ENCODE results near the gene CHML.
"Not testable (repeated sequence)": the region's sequence is repeated elsewhere in the genome, so short reads cannot be mapped to it uniquely, and the experiment has no call there.

CHML gene

GRCh38 chr1:241640149-241640866 is at the start of gene CHML, which contains the start of gene OPN3:
Gene CHML (minus strand): TSS chr1:241640369. CDS start chr1:241635766, 4,603 bp downstream.
Gene OPN3 (minus strand): TSS chr1:241640369. CDS start chr1:241640254, 115 bp downstream.
- DNase-seq (ENCODE audit: low read depth in 2 of 2, low spot score in 1 of 2) = peak; percentile 81 to 82

- no peak for DNase-seq (ENCODE audit: low read depth in 2 of 2, low spot score in 1 of 2)
These were observed 48.8 kb upstream of the CHML start for GRCh38 chr1:241688940-241689368.

DNA sequence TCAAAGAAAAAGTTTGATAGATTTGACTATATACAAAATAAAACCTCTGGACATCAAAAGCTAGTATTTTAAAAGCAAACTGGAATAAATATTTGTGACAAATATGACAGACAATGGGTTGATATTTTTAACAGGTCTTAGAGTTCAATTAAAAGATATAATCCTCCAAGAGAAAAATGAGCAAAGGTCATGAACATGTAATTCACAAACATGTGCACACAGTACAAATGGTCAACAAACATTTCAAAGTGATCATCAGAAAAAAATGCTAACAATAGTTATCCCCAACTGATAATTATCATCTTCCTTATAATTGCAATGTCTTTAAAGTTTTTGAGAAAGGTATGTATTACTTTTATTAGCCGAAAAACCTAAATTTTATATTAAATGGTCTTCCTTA is 43.9 kb upstream of the CHML start:
- no peak for DNase-seq (ENCODE audit: low read depth in 2 of 2, low spot score in 1 of 2)

DNA sequence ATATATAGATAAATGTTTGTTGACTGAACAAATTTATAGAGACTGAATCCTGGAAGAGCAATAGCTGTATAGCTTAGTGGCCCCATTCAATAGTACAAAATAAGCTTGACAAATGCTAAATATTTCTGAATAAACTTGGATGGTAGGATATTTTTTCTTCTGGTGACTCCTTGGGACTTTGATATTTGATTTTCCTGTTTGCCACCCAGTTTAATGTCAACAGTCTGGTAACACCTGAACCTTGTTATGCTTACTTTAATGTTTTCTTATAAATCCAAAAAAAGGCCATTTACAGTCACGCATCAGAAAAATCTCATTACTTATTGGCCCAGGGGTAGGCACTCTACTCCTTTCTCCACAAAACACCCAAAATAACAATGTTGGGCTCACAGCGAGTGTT is 42.8 kb upstream of the CHML start:
- DNase-seq (ENCODE audit: low read depth in 2 of 2, low spot score in 1 of 2) = no peak

- not testable (repeated sequence) for DNase-seq (ENCODE audit: low read depth in 2 of 2, low spot score in 1 of 2)
These were observed 41.8 kb upstream of the CHML start for GRCh38 chr1:241681861-241682448.

GRCh38 chr1:241679961-241680360 is 39.8 kb upstream of the CHML start:
- no peak for DNase-seq (ENCODE audit: low read depth in 2 of 2, low spot score in 1 of 2)

DNA sequence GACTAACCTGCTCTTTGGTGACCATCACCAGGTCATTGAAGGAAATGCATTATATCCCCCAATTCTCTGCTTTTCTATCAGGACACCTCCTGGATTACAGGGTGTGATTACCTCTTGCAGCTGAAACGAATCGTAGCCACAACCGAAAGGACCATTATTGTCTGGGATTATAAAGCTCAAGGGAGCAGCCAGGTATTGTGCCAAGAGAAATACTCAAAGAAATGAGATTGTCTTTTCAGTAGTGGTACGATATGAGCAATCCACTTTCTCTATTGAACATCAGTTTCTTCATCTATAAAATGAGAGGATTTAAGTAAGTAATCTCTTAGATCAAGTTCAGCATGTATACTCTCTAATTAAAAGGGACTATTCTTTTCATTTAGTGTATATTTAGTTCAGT is 39.2 kb upstream of the CHML start:
- DNase-seq (ENCODE audit: low read depth in 2 of 2, low spot score in 1 of 2) = no peak

DNA sequence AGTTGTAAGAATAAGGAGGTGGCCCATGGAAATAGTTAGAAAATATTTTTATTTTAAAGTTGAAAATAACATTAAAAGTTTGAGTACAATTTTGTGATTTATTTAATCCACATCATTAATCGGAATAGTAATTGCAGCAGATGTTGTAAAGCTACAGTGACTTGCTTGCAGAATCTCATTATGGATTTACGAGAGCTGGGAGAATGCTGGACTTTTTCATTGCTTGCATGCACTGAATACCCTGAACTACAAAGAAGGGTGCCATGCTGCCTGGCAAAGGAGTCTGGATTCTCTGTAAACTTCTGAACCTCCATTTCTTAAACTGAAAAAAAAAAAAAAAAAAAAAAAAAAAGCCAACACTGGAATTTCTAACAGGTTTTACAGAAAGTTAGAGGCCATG is 38.4 kb upstream of the CHML start:
- no peak for DNase-seq (ENCODE audit: low read depth in 2 of 2, low spot score in 1 of 2)

DNA sequence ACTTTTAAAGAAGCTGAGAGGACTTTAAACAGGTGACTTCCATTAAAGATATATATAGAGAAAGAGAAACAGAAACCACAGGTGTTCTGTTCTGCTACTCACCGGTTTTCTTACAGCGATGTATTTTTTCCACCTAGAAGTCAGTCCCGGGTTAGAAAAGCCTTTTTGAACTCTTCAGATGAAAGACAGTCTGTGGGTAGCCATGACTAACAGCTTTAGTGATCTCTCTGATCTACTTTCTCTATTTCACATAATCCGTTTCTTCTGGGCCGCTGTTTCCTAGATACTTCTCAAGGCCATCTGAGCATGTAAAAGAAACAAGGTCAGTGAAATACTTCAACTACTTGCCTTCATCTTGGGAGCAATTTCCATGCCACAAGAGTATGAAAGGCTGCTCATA is 37.0 kb upstream of the CHML start:
- DNase-seq (ENCODE audit: low read depth in 2 of 2, low spot score in 1 of 2) = no peak

- no peak for DNase-seq (ENCODE audit: low read depth in 2 of 2, low spot score in 1 of 2)
These were observed 35.8 kb upstream of the CHML start for GRCh38 chr1:241675983-241676382.

GRCh38 chr1:241674805-241675384 is 34.7 kb upstream of the CHML start:
- DNase-seq (ENCODE audit: low read depth in 2 of 2, low spot score in 1 of 2) = no peak

DNA sequence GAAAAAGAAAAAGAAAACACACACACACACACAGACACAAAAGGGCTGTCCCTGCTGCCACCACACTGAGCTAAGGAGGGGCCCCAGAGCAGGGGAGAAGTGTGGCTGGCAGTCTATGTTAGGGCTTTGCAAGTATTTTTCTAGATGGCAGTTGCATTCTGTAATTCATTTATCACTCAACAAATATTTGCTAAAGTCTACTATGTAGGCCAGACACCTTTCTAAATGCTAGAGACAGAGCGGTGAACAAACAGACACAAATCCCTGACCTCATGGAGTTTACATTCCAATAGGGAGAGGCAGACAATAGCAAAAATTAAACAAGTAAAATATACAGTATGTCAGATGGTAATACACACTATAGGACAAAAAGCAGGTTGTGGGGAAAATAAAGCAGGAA is 32.1 kb upstream of the CHML start:
- DNase-seq (ENCODE audit: low read depth in 2 of 2, low spot score in 1 of 2) = no peak

DNA sequence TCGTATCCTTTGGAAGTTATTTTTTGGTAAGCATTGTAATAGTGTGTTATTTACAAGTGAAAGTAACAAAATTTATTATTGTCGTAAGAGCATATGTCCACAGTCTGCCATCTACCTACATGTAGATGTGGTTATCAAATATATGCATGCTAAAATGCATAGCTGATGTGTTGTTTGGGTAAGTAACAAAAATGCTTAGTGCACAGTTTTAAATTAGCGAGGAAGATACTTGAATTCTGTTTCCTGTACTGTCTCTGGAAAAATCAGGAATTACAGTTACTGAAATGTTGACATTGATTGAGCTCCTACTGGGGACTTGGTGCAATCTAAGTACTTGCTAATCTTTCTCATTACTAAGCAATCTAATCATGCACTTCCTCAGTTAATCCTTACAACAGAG is 26.2 kb upstream of the CHML start:
- DNase-seq (ENCODE audit: low read depth in 2 of 2, low spot score in 1 of 2) = no peak

DNA sequence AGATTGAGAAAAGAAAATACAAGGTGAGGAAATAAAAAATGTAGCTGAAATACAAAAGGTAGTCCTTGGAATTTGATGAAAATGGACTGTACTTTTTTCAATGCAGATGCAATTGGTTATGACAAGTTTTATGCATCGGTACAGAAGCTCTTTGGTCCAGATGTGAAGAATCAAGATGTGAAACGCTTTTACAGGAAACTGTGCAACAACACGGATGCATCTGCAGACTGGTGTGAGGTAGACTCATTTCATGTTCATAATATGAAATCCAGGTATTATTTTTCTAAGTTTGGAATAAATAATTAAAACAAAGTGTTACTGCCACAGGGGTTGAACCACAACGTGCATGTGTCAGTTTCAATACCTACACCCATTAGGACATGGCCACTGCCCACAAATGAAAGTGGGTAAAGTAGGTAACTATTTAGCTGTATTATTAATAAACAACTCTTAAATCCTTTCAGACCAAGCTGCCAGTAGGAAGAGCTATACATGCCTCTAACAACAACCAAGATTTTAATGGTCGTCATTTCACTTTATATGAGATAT is 20.3 kb upstream of the CHML start:
- DNase-seq (ENCODE audit: low read depth in 2 of 2, low spot score in 1 of 2) = no peak

- not testable (repeated sequence) for DNase-seq (ENCODE audit: low read depth in 2 of 2, low spot score in 1 of 2)
These were observed 18.8 kb upstream of the CHML start for GRCh38 chr1:241659016-241659415.

DNA sequence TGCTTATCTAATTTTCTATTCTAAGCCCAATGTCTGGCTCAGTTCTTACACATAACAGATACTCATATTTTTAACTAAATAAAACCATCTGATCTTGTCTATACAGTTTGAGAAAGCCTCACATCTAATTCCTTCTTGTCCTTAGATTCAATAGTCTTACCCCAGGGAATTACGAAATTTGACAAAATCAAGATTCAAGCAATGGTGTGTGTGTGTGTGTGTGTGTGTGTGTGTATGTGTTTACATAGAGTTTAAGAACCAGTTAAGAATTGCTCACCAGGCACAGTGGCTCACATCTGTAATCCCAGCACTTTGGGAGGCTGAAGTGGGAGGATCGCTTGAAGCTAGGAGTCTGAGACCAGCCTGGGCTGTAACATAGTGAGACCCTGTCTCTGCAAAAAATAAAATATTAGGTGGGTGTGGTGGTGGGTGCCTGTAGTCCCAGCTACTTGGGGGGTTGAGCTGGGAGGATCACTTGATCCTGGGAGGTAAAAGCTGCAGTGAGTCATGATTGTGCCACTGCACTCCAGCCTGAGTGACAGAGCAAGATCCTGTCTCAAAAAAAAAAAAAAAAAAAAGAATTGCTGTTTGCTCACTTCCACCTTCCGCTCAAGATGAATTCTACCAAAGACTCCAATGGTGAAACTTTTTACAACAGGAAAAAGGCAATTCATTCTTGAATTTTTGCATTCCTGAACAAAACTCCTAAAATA is 18.1 kb upstream of the CHML start:
- no peak for DNase-seq (ENCODE audit: low read depth in 2 of 2, low spot score in 1 of 2)

GRCh38 chr1:241654641-241655040 is 14.5 kb upstream of the CHML start:
- no peak for DNase-seq (ENCODE audit: low read depth in 2 of 2, low spot score in 1 of 2)

- no peak for DNase-seq (ENCODE audit: low read depth in 2 of 2, low spot score in 1 of 2)
These were observed 13.8 kb upstream of the CHML start for GRCh38 chr1:241654019-241654418.

- no peak for DNase-seq (ENCODE audit: low read depth in 2 of 2, low spot score in 1 of 2)
These were observed 11.8 kb upstream of the CHML start, which contains the start of gene WDR64 for GRCh38 chr1:241652012-241652411. Gene WDR64 (plus strand): TSS chr1:241652281. CDS start chr1:241652485, 204 bp downstream.

- no peak for DNase-seq (ENCODE audit: low read depth in 2 of 2, low spot score in 1 of 2)
These were observed 8.0 kb upstream of the CHML start for GRCh38 chr1:241648159-241648558.

DNA sequence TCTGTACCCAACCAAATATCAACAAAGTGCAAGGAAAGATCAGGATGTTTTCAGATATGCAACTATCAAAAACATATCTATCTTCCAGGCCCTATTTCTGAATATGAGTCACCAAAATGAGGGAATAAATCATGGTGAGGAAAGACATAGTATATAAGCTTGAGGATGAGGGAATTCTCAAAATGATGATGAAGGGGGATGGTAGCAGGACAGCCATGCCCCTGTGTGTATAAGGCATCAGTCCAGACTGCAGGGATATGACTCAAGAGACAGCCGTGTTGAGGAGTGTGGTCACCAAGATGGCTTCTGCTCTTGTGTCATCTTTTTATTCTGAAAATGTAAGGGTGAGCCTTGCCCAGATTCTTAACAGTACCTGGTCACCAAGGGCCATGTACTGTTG is 7.5 kb upstream of the CHML start:
- no peak for DNase-seq (ENCODE audit: low read depth in 2 of 2, low spot score in 1 of 2)
